ENCODE measurements around the gene DBI.

DNA sequence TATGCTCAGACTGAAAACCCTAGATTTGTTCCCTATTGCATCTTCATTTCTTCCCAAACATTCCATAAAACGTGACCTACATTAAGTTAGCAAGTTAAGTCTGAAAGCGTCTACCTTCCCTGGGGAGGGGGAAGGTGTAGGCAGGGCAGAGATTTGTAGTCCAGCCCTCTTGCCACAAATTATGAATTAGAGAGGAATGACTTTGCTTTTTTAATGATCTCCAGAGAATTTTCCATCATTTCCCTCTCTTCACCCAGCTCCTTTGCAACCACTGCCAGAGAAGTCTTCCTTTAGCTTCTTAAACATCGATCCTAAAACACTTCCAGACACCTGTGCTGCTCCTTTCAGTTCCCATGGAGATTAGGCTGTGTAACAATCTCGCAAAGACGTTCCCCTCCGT lies 1.3 kb upstream of the DBI start:
- TF ChIP-seq, protein P1, sequence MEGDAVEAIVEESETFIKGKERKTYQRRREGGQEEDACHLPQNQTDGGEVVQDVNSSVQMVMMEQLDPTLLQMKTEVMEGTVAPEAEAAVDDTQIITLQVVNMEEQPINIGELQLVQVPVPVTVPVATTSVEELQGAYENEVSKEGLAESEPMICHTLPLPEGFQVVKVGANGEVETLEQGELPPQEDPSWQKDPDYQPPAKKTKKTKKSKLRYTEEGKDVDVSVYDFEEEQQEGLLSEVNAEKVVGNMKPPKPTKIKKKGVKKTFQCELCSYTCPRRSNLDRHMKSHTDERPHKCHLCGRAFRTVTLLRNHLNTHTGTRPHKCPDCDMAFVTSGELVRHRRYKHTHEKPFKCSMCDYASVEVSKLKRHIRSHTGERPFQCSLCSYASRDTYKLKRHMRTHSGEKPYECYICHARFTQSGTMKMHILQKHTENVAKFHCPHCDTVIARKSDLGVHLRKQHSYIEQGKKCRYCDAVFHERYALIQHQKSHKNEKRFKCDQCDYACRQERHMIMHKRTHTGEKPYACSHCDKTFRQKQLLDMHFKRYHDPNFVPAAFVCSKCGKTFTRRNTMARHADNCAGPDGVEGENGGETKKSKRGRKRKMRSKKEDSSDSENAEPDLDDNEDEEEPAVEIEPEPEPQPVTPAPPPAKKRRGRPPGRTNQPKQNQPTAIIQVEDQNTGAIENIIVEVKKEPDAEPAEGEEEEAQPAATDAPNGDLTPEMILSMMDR (IDR thresholded peaks at IDR 0.05): no peak
- no peak for TF ChIP-seq EZH2 (IDR thresholded peaks at IDR 0.05; ENCODE audit: borderline replicate concordance, insufficient read depth, low read depth, low read length, poor library complexity, severe bottlenecking)
